Measurements from ENCODE around the gene IL31RA. TPM values are rescaled to one million over a fixed set of nuclear protein-coding genes. Genes with fewer than 3 reads are reported as not detected.

The IL31RA gene
- total and polyA plus RNA-seq, 9 donors, result 0.15 to 0.67 (median 0.24) TPM; not detected in 2

DNA sequence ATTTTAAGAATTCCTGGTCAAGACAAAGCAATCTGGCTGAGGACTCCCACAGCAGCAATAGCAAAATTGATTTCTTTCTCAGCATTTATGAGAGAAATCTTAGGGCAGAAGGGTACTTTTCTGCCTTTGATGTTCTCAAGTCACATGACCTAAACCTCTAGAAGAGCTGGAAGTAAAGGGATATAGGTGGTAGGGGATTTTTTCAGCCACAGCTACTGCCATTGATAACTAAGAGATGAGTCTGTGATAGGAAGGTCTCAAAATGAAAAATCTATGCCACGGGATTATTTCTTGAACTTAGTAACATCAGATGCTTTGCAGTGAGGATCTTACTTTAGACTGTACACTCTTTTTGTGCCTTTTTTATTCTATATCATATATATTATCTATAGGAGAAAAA is 108.1 kb downstream of the IL31RA start:
- intact Hi-C loops (cut with DNase I), result no loop called here
- TF ChIP-seq EP300 (IDR thresholded peaks at IDR 0.05), result no peak
- no peak for DNase-seq
- Histone ChIP-seq H3K4me3 (no peak overlapping the region), H3K27me3 (no peaks in the 10 kb centered on the region), H3K9me3 (no peaks in the 10 kb centered on the region), H3K36me3 (no peaks in the 10 kb centered on the region), H3K4me1 (ENCODE audit: insufficient read depth) (no peaks in the 10 kb centered on the region), H3K27ac (no peak overlapping the region)
- WGBS, 3 donors, result 93 to 97% (median 97%) methylated on average over 1 of the region's 1 CpG

DNA sequence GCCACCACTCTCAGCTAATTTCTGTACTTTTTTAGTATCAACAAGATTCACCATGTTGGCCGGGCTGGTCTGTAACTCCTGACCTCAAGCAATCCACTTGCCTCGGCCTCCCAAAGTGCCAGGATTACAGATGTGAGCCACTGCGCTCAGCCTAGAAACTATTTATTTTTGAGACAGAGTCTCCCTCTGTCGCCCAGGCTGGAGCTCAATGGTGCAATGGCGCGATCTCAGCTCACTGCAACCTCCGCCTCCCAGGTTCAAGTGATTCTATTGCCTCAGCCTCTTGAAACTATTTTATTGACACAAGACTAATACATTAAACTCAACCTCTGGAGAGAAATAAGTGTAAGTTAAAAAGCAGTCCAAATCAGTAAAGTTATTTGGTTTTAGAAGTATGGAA is 109.6 kb downstream of the IL31RA start:
- H3K27me3 ChIP-seq, result no peaks in the 10 kb centered on the region
- H3K36me3 ChIP-seq, result no peaks in the 10 kb centered on the region
- WGBS, 3 donors, result 97 to 98% (median 98%) methylated on average over 7 of the region's 7 CpGs
- H3K4me1 ChIP-seq (ENCODE audit: insufficient read depth), result no peaks in the 10 kb centered on the region
- no peak overlapping the region for H3K4me3 ChIP-seq
- DNase-seq, result no peak
- H3K9me3 ChIP-seq, result no peaks in the 10 kb centered on the region
- no peak overlapping the region for H3K27ac ChIP-seq
- TF ChIP-seq POLR2A (IDR thresholded peaks at IDR 0.05), result no peak
- no peak for TF ChIP-seq EP300 (IDR thresholded peaks at IDR 0.05)
- TF ChIP-seq, protein P1, sequence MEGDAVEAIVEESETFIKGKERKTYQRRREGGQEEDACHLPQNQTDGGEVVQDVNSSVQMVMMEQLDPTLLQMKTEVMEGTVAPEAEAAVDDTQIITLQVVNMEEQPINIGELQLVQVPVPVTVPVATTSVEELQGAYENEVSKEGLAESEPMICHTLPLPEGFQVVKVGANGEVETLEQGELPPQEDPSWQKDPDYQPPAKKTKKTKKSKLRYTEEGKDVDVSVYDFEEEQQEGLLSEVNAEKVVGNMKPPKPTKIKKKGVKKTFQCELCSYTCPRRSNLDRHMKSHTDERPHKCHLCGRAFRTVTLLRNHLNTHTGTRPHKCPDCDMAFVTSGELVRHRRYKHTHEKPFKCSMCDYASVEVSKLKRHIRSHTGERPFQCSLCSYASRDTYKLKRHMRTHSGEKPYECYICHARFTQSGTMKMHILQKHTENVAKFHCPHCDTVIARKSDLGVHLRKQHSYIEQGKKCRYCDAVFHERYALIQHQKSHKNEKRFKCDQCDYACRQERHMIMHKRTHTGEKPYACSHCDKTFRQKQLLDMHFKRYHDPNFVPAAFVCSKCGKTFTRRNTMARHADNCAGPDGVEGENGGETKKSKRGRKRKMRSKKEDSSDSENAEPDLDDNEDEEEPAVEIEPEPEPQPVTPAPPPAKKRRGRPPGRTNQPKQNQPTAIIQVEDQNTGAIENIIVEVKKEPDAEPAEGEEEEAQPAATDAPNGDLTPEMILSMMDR (IDR thresholded peaks at IDR 0.05), result no peak
- intact Hi-C loops (cut with DNase I), result no loop called here

DNA sequence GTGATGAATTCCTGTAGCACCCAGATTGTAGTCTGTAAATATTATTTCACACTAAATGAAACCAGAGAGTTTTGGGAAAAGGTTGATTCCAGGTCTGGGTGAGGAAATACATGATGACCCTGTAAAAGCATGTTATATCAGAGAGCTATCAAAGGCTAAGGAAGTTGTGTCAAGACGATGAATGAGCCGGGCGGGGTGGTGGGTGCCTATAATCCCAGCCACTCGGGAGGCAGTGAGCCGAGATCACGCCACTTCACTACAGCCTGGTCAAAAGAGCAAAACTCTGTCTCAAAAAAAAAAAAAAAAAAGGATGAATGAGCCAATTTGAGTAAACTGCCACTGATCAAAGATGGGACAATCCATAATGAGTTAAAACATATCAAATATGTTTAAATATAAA is 114.4 kb downstream of the IL31RA start:
- no peaks in the 10 kb centered on the region for H3K27me3 ChIP-seq
- 69 to 77% (median 76%) methylated on average over 6 of the region's 6 CpGs for whole genome bisulfite sequencing, 3 donors
- H3K4me1 ChIP-seq (ENCODE audit: insufficient read depth), result no peaks in the 10 kb centered on the region
- H3K9me3 ChIP-seq, result no peaks in the 10 kb centered on the region
- H3K4me3 ChIP-seq, result no peak overlapping the region
- intact Hi-C loops (cut with DNase I), result no loop called here
- no peak for DNase-seq
- no peak overlapping the region for H3K27ac ChIP-seq
- TF ChIP-seq EP300 (IDR thresholded peaks at IDR 0.05), result no peak
- TF ChIP-seq, protein P1 (IDR thresholded peaks at IDR 0.05), result no peak
- TF ChIP-seq POLR2A (IDR thresholded peaks at IDR 0.05), result no peak
- H3K36me3 ChIP-seq, result no peaks in the 10 kb centered on the region

DNA sequence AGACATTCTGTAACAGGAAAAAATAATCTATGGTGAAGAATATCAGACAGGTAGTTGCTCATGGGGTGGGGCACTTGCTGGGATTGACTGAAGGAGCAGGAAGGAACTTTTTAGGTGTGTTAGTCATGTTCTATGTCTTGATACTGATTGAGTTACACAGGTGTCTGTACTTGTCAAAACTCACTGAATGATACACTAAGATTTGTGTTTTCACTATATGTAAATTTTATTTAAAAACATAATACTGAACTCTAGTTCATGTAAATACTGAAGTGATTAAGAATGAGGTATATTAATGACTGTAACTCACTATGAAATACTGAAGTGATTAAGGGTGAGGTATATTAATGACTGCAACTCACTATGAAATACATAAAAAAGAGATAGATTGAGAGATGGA is 115.1 kb downstream of the IL31RA start:
- H3K4me1 ChIP-seq (ENCODE audit: insufficient read depth), result no peaks in the 10 kb centered on the region
- TF ChIP-seq POLR2A (IDR thresholded peaks at IDR 0.05), result no peak
- TF ChIP-seq, protein P1 (IDR thresholded peaks at IDR 0.05), result no peak
- no peak for TF ChIP-seq EP300 (IDR thresholded peaks at IDR 0.05)
- no peak for DNase-seq
- intact Hi-C loops (cut with DNase I), result no loop called here
- H3K36me3 ChIP-seq, result no peaks in the 10 kb centered on the region
- H3K27ac ChIP-seq, result no peak overlapping the region
- no peaks in the 10 kb centered on the region for H3K9me3 ChIP-seq
- no peak overlapping the region for H3K4me3 ChIP-seq
- no peaks in the 10 kb centered on the region for H3K27me3 ChIP-seq

DNA sequence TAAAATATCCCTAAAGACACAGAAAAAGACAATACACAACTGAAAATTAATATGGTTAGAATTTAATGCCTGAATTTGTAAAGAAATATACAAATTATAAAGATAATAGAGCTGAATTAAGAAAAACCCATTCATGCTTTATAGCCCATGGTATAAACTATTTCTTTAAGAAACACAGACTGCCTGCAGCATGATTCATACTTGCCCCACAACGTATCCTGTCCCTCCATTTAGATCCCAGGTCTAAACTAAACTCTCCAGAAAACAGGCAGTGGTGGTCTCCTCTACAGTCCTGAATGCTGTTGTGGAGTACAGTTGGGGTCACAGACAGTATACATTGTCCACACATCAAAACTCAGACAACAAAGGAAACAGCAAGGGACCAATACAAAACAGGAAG is 118.8 kb downstream of the IL31RA start:
- Histone ChIP-seq H3K4me1 (ENCODE audit: insufficient read depth) (peaks cover 3% of the 10 kb centered on the region), H3K27ac (no peak overlapping the region), H3K9me3 (no peaks in the 10 kb centered on the region), H3K36me3 (no peaks in the 10 kb centered on the region), H3K4me3 (no peak overlapping the region), H3K27me3 (no peaks in the 10 kb centered on the region)
- TF ChIP-seq POLR2A (IDR thresholded peaks at IDR 0.05) (no peak), EP300 (IDR thresholded peaks at IDR 0.05) (no peak)
- TF ChIP-seq, protein P1 (IDR thresholded peaks at IDR 0.05), result no peak
- 16 to 43% (median 41%) methylated on average over 1 of the region's 1 CpG for WGBS, 3 donors
- intact Hi-C loops (cut with DNase I), result no loop called here
- no peak for DNase-seq

Small RNA genes lying within 50 kb of the gene (small RNA-seq; reads per million reads assigned to genes)
- gene AC016596.1, result not detected

Other genes with a start within 250 kb of the IL31RA start
- gene SLC38A9, start 139.0 kb upstream of the IL31RA start, total RNA-seq, result 10 to 100 TPM; 12.8 to 29.6 (median 21.6) TPM
- gene SLC38A9, start 139.0 kb upstream of the IL31RA start, polyA plus RNA-seq, result 10 to 100 TPM in 1 of 2 donors, 1 to 10 TPM in 1; 7.9 to 16.2 TPM
- not detected for gene DDX4, start 113.3 kb upstream of the IL31RA start, total RNA-seq
- under 1 TPM in 1 of 2 donors, not detected in 1; 0.63 TPM for gene DDX4, start 113.3 kb upstream of the IL31RA start, polyA plus RNA-seq
- gene IL6ST, start 143.6 kb downstream of the IL31RA start, total RNA-seq, result 100 to 1,000 TPM; 142 to 406 (median 186) TPM
- 100 to 1,000 TPM in 1 of 2 donors, 10 to 100 TPM in 1; 45.9 to 123 TPM for gene IL6ST, start 143.6 kb downstream of the IL31RA start, polyA plus RNA-seq